HG03442 (cell line): ENCODE measurements around the gene FZD10.

ENCODE experiments used
- ATAC-seq: cut with Tn5 transposase; IDR thresholded peaks from one replicate; pipeline ENCODE4 v1.9.1; 2021; ENCODE audit warnings: mild to moderate bottlenecking, moderate library complexity; ENCODE audit not compliant: unreplicated experiment

Gene FZD10

GRCh38 chr12:130203151-130203550 lies 40.9 kb downstream of the FZD10 start:
- ATAC-seq, result no peak

- no peak for ATAC-seq
Measured at GRCh38 chr12:130204541-130204953, 42.3 kb downstream of the FZD10 start.

GRCh38 chr12:130205495-130205894 lies 43.2 kb downstream of the FZD10 start:
- no peak for ATAC-seq

- ATAC-seq, result no peak
Measured at GRCh38 chr12:130212384-130212989, 50.2 kb downstream of the FZD10 start.

- no peak for ATAC-seq
Measured at GRCh38 chr12:130213249-130213648, 51.0 kb downstream of the FZD10 start.

GRCh38 chr12:130214686-130215395 lies 52.6 kb downstream of the FZD10 start:
- no peak for ATAC-seq
